ENCODE data around the gene ATG10.
A peak's percentile ranks its signal among the peaks of the same experiment; 100 is the strongest.

The ATG10 gene

GRCh38 chr5:82276800-82277612 is 305.2 kb downstream of the ATG10 start:
- H3K9me3 Mint-ChIP-seq, result no peaks in the 10 kb centered on the region
- peaks cover 53% of the 10 kb centered on the region for H3K4me1 Mint-ChIP-seq
- peaks cover 4% of the 10 kb centered on the region for H3K27me3 Mint-ChIP-seq
- CTCF ChIA-PET, result no interaction called here
- peak overlapping the region; percentile 91 for H3K4me3 Mint-ChIP-seq
- peak overlapping the region; percentile 97 for H3K27ac Mint-ChIP-seq
- H3K36me3 Mint-ChIP-seq, result peaks cover 41% of the 10 kb centered on the region
- DNase-seq, result no peak

DNA sequence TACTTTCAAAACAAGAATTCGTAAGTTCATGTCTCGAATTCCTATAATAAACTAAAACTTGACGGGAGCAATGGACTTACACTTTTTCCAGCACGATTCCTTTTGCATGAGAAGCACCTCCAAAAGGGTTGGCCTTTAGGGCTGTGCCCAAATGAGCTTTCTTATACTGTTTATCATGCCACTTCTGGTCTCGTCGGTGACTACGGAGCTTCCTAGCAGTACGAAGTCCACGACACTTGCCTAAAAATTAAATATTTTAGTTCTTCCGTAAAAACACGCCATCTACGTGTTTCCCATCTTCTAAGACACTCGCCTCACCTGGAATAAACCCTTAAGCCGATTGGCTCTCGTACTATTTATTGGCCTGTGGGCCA is 305.8 kb downstream of the ATG10 start:
- CTCF ChIA-PET, result no interaction called here
- DNase-seq, result no peak
- peaks cover 53% of the 10 kb centered on the region for H3K4me1 Mint-ChIP-seq

GRCh38 chr5:82277987-82278710 is 306.3 kb downstream of the ATG10 start, which contains the start of gene RPS23:
RPS23 (minus strand) TSS chr5:82278354; CDS start chr5:82278323, 31 bp downstream.
- Mint-ChIP-seq H3K27me3 (peaks cover 4% of the 10 kb centered on the region), H3K4me3 (peak within 1 kb of the TSS; percentile 91), H3K27ac (peak within 1 kb of the TSS; percentile 97), H3K36me3 (peaks cover 38% of the 10 kb centered on the region), H3K4me1 (peaks cover 53% of the 10 kb centered on the region), H3K9me3 (no peaks in the 10 kb centered on the region)
- peak; percentile 92 for DNase-seq
- CTCF ChIA-PET, result interaction anchor here (1.3 kb wide), 1 partner anchor 19 kb away, joined by 5 read pairs; no protein-coding TSS in a partner anchor

More for the DNA sequence above, 305.8 kb downstream of the ATG10 start:
- Mint-ChIP-seq H3K4me3 (peak overlapping the region; percentile 91), H3K36me3 (peaks cover 39% of the 10 kb centered on the region), H3K9me3 (no peaks in the 10 kb centered on the region), H3K27ac (peak overlapping the region; percentile 97), H3K27me3 (peaks cover 4% of the 10 kb centered on the region)

GRCh38 chr5:82278711-82279370 is 307.0 kb downstream of the ATG10 start:
- H3K36me3 Mint-ChIP-seq, result peaks cover 32% of the 10 kb centered on the region
- CTCF ChIA-PET, result interaction anchor here (1.3 kb wide), 1 partner anchor 19 kb away, joined by 5 read pairs; no protein-coding TSS in a partner anchor
- peaks cover 4% of the 10 kb centered on the region for H3K27me3 Mint-ChIP-seq
- H3K4me1 Mint-ChIP-seq, result peaks cover 49% of the 10 kb centered on the region
- H3K9me3 Mint-ChIP-seq, result no peaks in the 10 kb centered on the region
- H3K4me3 Mint-ChIP-seq, result peak overlapping the region; percentile 91
- DNase-seq, result no peak
- H3K27ac Mint-ChIP-seq, result peak overlapping the region; percentile 97

- H3K4me1 Mint-ChIP-seq, result peaks cover 21% of the 10 kb centered on the region
- no peak overlapping the region for H3K27ac Mint-ChIP-seq
- H3K9me3 Mint-ChIP-seq, result no peaks in the 10 kb centered on the region
- H3K4me3 Mint-ChIP-seq, result no peak overlapping the region
- DNase-seq, result no peak
- CTCF ChIA-PET, result no interaction called here
- H3K36me3 Mint-ChIP-seq, result no peaks in the 10 kb centered on the region
- H3K27me3 Mint-ChIP-seq, result peaks cover 4% of the 10 kb centered on the region
Observed at GRCh38 chr5:82283893-82284292, 312.1 kb downstream of the ATG10 start.

- Mint-ChIP-seq H3K4me3 (no peak overlapping the region), H3K9me3 (no peaks in the 10 kb centered on the region), H3K27me3 (peaks cover 4% of the 10 kb centered on the region), H3K36me3 (no peaks in the 10 kb centered on the region), H3K4me1 (peaks cover 9% of the 10 kb centered on the region), H3K27ac (no peak overlapping the region)
- no peak for DNase-seq
- CTCF ChIA-PET, result interaction anchor here (0.5 kb wide), 1 partner anchor 55 kb away, joined by 3 read pairs; no protein-coding TSS in a partner anchor
Observed at GRCh38 chr5:82285206-82285605, 313.4 kb downstream of the ATG10 start.

DNA sequence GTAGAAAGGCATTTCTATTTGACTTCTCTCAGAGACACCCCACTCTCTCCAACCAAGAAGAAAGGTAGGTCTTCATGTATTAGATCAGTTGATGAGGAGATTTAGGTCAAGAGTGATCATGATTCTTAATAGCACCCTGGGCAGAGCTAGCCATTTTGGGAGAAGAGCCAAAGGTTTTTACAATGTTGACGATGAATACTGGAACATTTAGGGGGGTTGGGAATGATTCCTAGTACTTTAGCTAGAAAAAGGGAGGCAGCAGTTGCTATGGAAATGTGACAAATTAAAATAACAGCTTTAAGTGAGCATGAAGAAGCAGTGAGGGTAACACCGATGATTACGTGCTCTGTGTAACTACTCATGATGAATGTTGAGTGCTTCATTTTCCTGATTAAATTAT is 315.8 kb downstream of the ATG10 start:
- Mint-ChIP-seq H3K27ac (no peak overlapping the region), H3K9me3 (no peaks in the 10 kb centered on the region), H3K4me1 (no peaks in the 10 kb centered on the region), H3K27me3 (peaks cover 4% of the 10 kb centered on the region), H3K36me3 (no peaks in the 10 kb centered on the region), H3K4me3 (no peak overlapping the region)
- DNase-seq, result no peak
- CTCF ChIA-PET, result no interaction called here

- no peaks in the 10 kb centered on the region for H3K4me1 Mint-ChIP-seq
- no peak overlapping the region for H3K27ac Mint-ChIP-seq
- no peak for DNase-seq
- H3K36me3 Mint-ChIP-seq, result no peaks in the 10 kb centered on the region
- H3K4me3 Mint-ChIP-seq, result no peak overlapping the region
- peaks cover 4% of the 10 kb centered on the region for H3K27me3 Mint-ChIP-seq
- H3K9me3 Mint-ChIP-seq, result no peaks in the 10 kb centered on the region
- CTCF ChIA-PET, result no interaction called here
Observed at GRCh38 chr5:82290005-82290404, 318.2 kb downstream of the ATG10 start.

- Mint-ChIP-seq H3K36me3 (no peaks in the 10 kb centered on the region), H3K4me1 (no peaks in the 10 kb centered on the region), H3K27me3 (peaks cover 4% of the 10 kb centered on the region), H3K27ac (no peak overlapping the region), H3K9me3 (no peaks in the 10 kb centered on the region), H3K4me3 (no peak overlapping the region)
- CTCF ChIA-PET, result no interaction called here
- no peak for DNase-seq
Observed at GRCh38 chr5:82290908-82291307, 319.1 kb downstream of the ATG10 start.

DNA sequence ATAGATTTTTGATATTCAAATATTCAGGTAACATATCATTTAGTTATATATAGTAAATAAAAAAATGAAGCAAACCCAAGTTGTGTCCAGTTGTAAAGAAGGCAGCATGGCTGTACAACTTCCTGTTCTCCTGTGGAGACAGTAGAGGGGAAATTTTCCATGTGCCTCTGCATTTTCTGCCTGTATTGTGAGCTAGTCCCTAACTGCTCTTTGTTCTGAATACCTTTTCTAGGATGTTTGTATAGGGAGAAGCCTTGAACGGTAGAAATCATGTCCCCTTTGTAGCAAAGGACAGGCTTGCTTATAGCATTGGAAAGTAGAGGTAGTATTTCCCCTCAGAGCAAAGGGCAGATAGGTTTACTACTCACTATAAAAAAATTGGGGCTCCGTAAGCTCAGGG is 319.6 kb downstream of the ATG10 start:
- no peaks in the 10 kb centered on the region for H3K27me3 Mint-ChIP-seq
- CTCF ChIA-PET, result no interaction called here
- no peak for DNase-seq
- no peaks in the 10 kb centered on the region for H3K4me1 Mint-ChIP-seq
- no peaks in the 10 kb centered on the region for H3K36me3 Mint-ChIP-seq
- H3K4me3 Mint-ChIP-seq, result no peak overlapping the region
- H3K27ac Mint-ChIP-seq, result no peak overlapping the region
- H3K9me3 Mint-ChIP-seq, result no peaks in the 10 kb centered on the region

- H3K27me3 Mint-ChIP-seq, result no peaks in the 10 kb centered on the region
- CTCF ChIA-PET, result interaction anchor here (0.6 kb wide), 1 partner anchor 55 kb away, joined by 3 read pairs; no protein-coding TSS in a partner anchor
Observed at GRCh38 chr5:82295144-82295543, 323.3 kb downstream of the ATG10 start.

DNA sequence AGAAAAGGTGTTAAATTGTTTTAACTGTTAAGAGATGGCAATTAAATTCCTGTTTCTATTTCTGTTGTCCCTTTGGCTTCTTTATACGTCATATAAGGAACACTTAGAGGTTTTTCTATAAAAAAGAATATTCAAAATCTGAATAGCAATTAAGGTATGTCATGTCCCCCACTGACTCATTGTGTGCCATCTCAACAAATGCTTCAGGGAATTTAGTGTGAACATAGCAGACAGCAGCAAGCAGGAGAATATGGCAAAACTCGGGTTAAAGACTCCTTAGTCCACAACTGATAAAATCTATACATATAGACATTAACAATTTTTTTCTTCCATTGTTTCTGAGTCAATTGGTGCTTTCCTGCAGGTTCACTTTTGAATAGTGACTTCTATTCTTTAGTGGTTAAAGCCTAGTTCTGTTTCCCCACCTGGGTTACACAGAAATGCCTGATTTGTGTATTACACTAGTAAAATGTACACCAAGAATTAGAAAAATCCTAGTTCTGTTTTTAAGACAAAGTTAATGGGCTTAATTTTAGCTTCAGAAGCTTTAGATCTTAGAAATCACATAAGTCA is 324.2 kb downstream of the ATG10 start:
- H3K36me3 Mint-ChIP-seq, result no peaks in the 10 kb centered on the region
- no peaks in the 10 kb centered on the region for H3K4me1 Mint-ChIP-seq
- no peak for DNase-seq

More at GRCh38 chr5:82295144-82295543, 323.3 kb downstream of the ATG10 start:
- Mint-ChIP-seq H3K27ac (no peak overlapping the region), H3K36me3 (no peaks in the 10 kb centered on the region), H3K9me3 (no peaks in the 10 kb centered on the region), H3K4me1 (no peaks in the 10 kb centered on the region), H3K4me3 (no peak overlapping the region)
- DNase-seq, result no peak

DNA sequence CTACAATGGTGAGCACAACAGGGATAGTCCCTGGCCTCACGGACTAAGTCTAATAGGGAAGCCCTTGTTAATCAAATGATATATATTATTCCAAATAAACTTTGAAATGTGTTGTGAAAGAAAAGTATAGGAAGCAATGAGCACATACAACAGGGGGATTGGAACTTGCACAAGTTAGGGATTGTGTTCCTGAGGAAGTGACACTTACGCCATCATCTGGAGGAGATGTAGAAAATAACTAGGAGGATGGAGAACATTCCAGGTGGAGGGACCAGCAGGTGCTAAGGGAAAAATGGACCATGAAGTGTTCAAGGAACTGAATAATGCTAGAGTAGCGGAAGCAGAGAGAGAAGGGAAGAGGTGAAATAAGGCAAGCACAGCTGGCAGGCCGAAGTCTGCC is 325.1 kb downstream of the ATG10 start:
- DNase-seq, result no peak
- no peaks in the 10 kb centered on the region for H3K36me3 Mint-ChIP-seq
- no peaks in the 10 kb centered on the region for H3K27me3 Mint-ChIP-seq
- no peaks in the 10 kb centered on the region for H3K4me1 Mint-ChIP-seq
- CTCF ChIA-PET, result no interaction called here
- no peak overlapping the region for H3K4me3 Mint-ChIP-seq
- no peaks in the 10 kb centered on the region for H3K9me3 Mint-ChIP-seq
- H3K27ac Mint-ChIP-seq, result no peak overlapping the region

More for the DNA sequence above, 324.2 kb downstream of the ATG10 start:
- Mint-ChIP-seq H3K9me3 (no peaks in the 10 kb centered on the region), H3K27ac (no peak overlapping the region), H3K4me3 (no peak overlapping the region), H3K27me3 (no peaks in the 10 kb centered on the region)
- CTCF ChIA-PET, result no interaction called here

GRCh38 chr5:82297711-82298110 is 325.9 kb downstream of the ATG10 start:
- no peaks in the 10 kb centered on the region for H3K36me3 Mint-ChIP-seq
- no peaks in the 10 kb centered on the region for H3K9me3 Mint-ChIP-seq
- CTCF ChIA-PET, result no interaction called here
- no peak for DNase-seq
- H3K4me1 Mint-ChIP-seq, result no peaks in the 10 kb centered on the region
- H3K4me3 Mint-ChIP-seq, result no peak overlapping the region
- H3K27ac Mint-ChIP-seq, result no peak overlapping the region
- no peaks in the 10 kb centered on the region for H3K27me3 Mint-ChIP-seq
